ENCODE measurements around the gene MNX1. TPM values are rescaled to one million over a fixed set of nuclear protein-coding genes. Genes with fewer than 3 reads are reported as not detected.

The MNX1 gene
- total and polyA plus RNA-seq, 4 donors: 0.38 TPM; not detected in 3

GRCh38 chr7:157012113-157012547 is 1.7 kb upstream of the MNX1 start:
- H3K27me3 ChIP-seq (ENCODE audit: control insufficient read depth in 1 of 2, insufficient read depth in 2 of 2, low read length in 1 of 2): peaks cover 0 to 2% of the 10 kb centered on the region in 2 donors
- H3K27ac ChIP-seq (ENCODE audit: low read depth in 1 of 2, low read length in 2 of 2): no peak overlapping the region
- no peak overlapping the region for H3K4me3 ChIP-seq (ENCODE audit: low read length in 2 of 2)
- H3K36me3 ChIP-seq (ENCODE audit: control insufficient read depth in 1 of 2, insufficient read depth in 2 of 2, low read length in 1 of 2): no peaks in the 10 kb centered on the region
- H3K4me1 ChIP-seq (ENCODE audit: control insufficient read depth in 1 of 2, insufficient read depth in 2 of 2, low read length in 2 of 2): no peaks in the 10 kb centered on the region
- intact Hi-C loops (cut with DNase I): no loop called here
- ATAC-seq (ENCODE audit: low FRiP score) (no peak), DNase-seq (no peak)
- no peaks in the 10 kb centered on the region for H3K9me3 ChIP-seq (ENCODE audit: control insufficient read depth, low read length)
- WGBS, 2 donors: 12 to 16% methylated on average over 10 of the region's 10 CpGs

- DNase-seq: peak in 1 of 2 donors; percentile 70
- no peak overlapping the region for H3K27ac ChIP-seq (ENCODE audit: low read depth in 1 of 2, low read length in 2 of 2)
- H3K27me3 ChIP-seq (ENCODE audit: control insufficient read depth in 1 of 2, insufficient read depth in 2 of 2, low read length in 1 of 2): peaks cover 0 to 2% of the 10 kb centered on the region in 2 donors
- H3K36me3 ChIP-seq (ENCODE audit: control insufficient read depth in 1 of 2, insufficient read depth in 2 of 2, low read length in 1 of 2): no peaks in the 10 kb centered on the region
- intact Hi-C loops (cut with DNase I): no loop called here
- no peak for ATAC-seq (ENCODE audit: low FRiP score)
- H3K4me1 ChIP-seq (ENCODE audit: control insufficient read depth in 1 of 2, insufficient read depth in 2 of 2, low read length in 2 of 2): no peaks in the 10 kb centered on the region
- 3% methylated on average over 37 of the region's 37 CpGs for WGBS, 2 donors
- no peak overlapping the region for H3K4me3 ChIP-seq (ENCODE audit: low read length in 2 of 2)
- H3K9me3 ChIP-seq (ENCODE audit: control insufficient read depth, low read length): no peaks in the 10 kb centered on the region
Observed at GRCh38 chr7:157011333-157012112, 1.1 kb upstream of the MNX1 start.

GRCh38 chr7:157009778-157010587 is 480 bp downstream of the MNX1 start:
- DNase-seq (no peak), ATAC-seq (ENCODE audit: low FRiP score) (no peak)
- Histone ChIP-seq H3K36me3 (ENCODE audit: control insufficient read depth in 1 of 2, insufficient read depth in 2 of 2, low read length in 1 of 2) (no peaks in the 10 kb centered on the region), H3K27ac (ENCODE audit: low read depth in 1 of 2, low read length in 2 of 2) (no peak overlapping the region), H3K4me1 (ENCODE audit: control insufficient read depth in 1 of 2, insufficient read depth in 2 of 2, low read length in 2 of 2) (no peaks in the 10 kb centered on the region), H3K27me3 (ENCODE audit: control insufficient read depth in 1 of 2, insufficient read depth in 2 of 2, low read length in 1 of 2) (peaks cover 0 to 2% of the 10 kb centered on the region in 2 donors), H3K4me3 (ENCODE audit: low read length in 2 of 2) (peak overlapping the region; percentile 18 to 45), H3K9me3 (ENCODE audit: control insufficient read depth, low read length) (no peaks in the 10 kb centered on the region)
- intact Hi-C loops (cut with DNase I): no loop called here
- 1% methylated on average over 65 to 130 of the region's 130 CpGs for WGBS, 2 donors

GRCh38 chr7:157009170-157009777 is 1.2 kb downstream of the MNX1 start:
- Histone ChIP-seq H3K4me3 (ENCODE audit: low read length in 2 of 2) (peak overlapping the region in 1 of 2 donors; percentile 45), H3K27me3 (ENCODE audit: control insufficient read depth in 1 of 2, insufficient read depth in 2 of 2, low read length in 1 of 2) (peaks cover 0 to 2% of the 10 kb centered on the region in 2 donors), H3K9me3 (ENCODE audit: control insufficient read depth, low read length) (no peaks in the 10 kb centered on the region), H3K27ac (ENCODE audit: low read depth in 1 of 2, low read length in 2 of 2) (no peak overlapping the region), H3K4me1 (ENCODE audit: control insufficient read depth in 1 of 2, insufficient read depth in 2 of 2, low read length in 2 of 2) (no peaks in the 10 kb centered on the region), H3K36me3 (ENCODE audit: control insufficient read depth in 1 of 2, insufficient read depth in 2 of 2, low read length in 1 of 2) (no peaks in the 10 kb centered on the region)
- intact Hi-C loops (cut with DNase I): no loop called here
- no peak for DNase-seq
- no peak for ATAC-seq (ENCODE audit: low FRiP score)
- WGBS, 2 donors: 2 to 3% methylated on average over 49 of the region's 49 CpGs

- intact Hi-C loops (cut with DNase I): no loop called here
- 20% methylated on average over 35 of the region's 35 CpGs for WGBS, 2 donors
- H3K4me1 ChIP-seq (ENCODE audit: control insufficient read depth in 1 of 2, insufficient read depth in 2 of 2, low read length in 2 of 2): no peaks in the 10 kb centered on the region
- H3K36me3 ChIP-seq (ENCODE audit: control insufficient read depth in 1 of 2, insufficient read depth in 2 of 2, low read length in 1 of 2): no peaks in the 10 kb centered on the region
- H3K9me3 ChIP-seq (ENCODE audit: control insufficient read depth, low read length): no peaks in the 10 kb centered on the region
- H3K27ac ChIP-seq (ENCODE audit: low read depth in 1 of 2, low read length in 2 of 2): no peak overlapping the region
- DNase-seq (no peak), ATAC-seq (ENCODE audit: low FRiP score) (no peak)
- peaks cover 0 to 2% of the 10 kb centered on the region in 2 donors for H3K27me3 ChIP-seq (ENCODE audit: control insufficient read depth in 1 of 2, insufficient read depth in 2 of 2, low read length in 1 of 2)
- H3K4me3 ChIP-seq (ENCODE audit: low read length in 2 of 2): no peak overlapping the region
Observed at GRCh38 chr7:157008206-157009169, 2.0 kb downstream of the MNX1 start.

- Histone ChIP-seq H3K36me3 (ENCODE audit: control insufficient read depth in 1 of 2, insufficient read depth in 2 of 2, low read length in 1 of 2) (no peaks in the 10 kb centered on the region), H3K27me3 (ENCODE audit: control insufficient read depth in 1 of 2, insufficient read depth in 2 of 2, low read length in 1 of 2) (peaks cover 0 to 2% of the 10 kb centered on the region in 2 donors), H3K4me3 (ENCODE audit: low read length in 2 of 2) (no peak overlapping the region), H3K27ac (ENCODE audit: low read depth in 1 of 2, low read length in 2 of 2) (no peak overlapping the region), H3K4me1 (ENCODE audit: control insufficient read depth in 1 of 2, insufficient read depth in 2 of 2, low read length in 2 of 2) (no peaks in the 10 kb centered on the region), H3K9me3 (ENCODE audit: control insufficient read depth, low read length) (no peaks in the 10 kb centered on the region)
- ATAC-seq (ENCODE audit: low FRiP score): no peak
- 47 to 56% methylated on average over 18 of the region's 18 CpGs for WGBS, 2 donors
- DNase-seq: no peak
- intact Hi-C loops (cut with DNase I): no loop called here
Observed at GRCh38 chr7:157007470-157008066, 2.9 kb downstream of the MNX1 start.

GRCh38 chr7:157006829-157007469 is 3.5 kb downstream of the MNX1 start:
- no peak for DNase-seq
- Histone ChIP-seq H3K4me1 (ENCODE audit: control insufficient read depth in 1 of 2, insufficient read depth in 2 of 2, low read length in 2 of 2) (no peaks in the 10 kb centered on the region), H3K27ac (ENCODE audit: low read depth in 1 of 2, low read length in 2 of 2) (no peak overlapping the region), H3K27me3 (ENCODE audit: control insufficient read depth in 1 of 2, insufficient read depth in 2 of 2, low read length in 1 of 2) (peaks cover 0 to 2% of the 10 kb centered on the region in 2 donors), H3K9me3 (ENCODE audit: control insufficient read depth, low read length) (no peaks in the 10 kb centered on the region), H3K4me3 (ENCODE audit: low read length in 2 of 2) (no peak overlapping the region), H3K36me3 (ENCODE audit: control insufficient read depth in 1 of 2, insufficient read depth in 2 of 2, low read length in 1 of 2) (no peaks in the 10 kb centered on the region)
- 39 to 52% methylated on average over 7 of the region's 7 CpGs for WGBS, 2 donors
- intact Hi-C loops (cut with DNase I): no loop called here
- ATAC-seq (ENCODE audit: low FRiP score): no peak
